Bone marrow (tissue), 2 donors: ENCODE measurements around the gene NRIP3.
A peak's percentile ranks its signal among the peaks of the same experiment; 100 is the strongest.
"Not testable (repeated sequence)": the region's sequence is repeated elsewhere in the genome, so short reads cannot be mapped to it uniquely, and the experiment has no call there.

Experiments
- DNase-seq, 2 donors: peaks; one replicate each; lab custom pipeline; 2025; lab: John Stamatoyannopoulos, UW

NRIP3 gene

DNA sequence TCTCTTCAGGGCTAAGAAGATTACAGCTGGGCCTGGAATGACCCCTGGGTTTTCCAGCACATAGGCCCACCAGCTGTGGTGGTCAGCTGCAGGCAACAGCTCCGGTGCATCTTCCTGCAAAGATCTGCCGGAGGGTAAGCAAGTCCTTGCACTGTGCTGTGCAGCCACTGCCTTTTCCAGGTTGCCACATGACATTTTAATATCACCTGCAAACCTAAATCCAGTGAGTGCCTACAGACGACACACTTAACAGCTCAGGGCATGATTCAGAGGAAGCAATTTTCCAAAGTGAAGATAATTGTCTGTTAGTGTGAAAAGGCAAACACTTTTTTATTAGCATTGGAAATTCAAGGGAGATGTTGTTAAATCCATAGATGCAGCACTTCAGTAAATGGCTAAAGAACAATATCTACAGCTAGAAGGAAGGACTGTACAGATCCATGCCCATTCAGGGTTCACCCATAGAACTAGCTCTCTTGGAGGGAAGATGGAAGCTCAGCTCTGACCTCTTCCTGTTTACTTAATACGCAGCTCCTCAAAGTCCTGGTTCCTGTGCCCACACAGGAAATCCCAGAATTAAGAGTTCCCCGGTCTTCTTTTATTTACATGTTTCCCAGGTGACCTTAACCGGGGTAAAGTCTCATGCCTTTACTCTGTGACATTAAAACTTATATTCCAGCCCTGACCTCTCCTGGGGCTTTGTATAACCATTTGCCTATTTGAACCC lies 13.3 kb upstream of the NRIP3 start:
- DNase-seq: no peak

DNA sequence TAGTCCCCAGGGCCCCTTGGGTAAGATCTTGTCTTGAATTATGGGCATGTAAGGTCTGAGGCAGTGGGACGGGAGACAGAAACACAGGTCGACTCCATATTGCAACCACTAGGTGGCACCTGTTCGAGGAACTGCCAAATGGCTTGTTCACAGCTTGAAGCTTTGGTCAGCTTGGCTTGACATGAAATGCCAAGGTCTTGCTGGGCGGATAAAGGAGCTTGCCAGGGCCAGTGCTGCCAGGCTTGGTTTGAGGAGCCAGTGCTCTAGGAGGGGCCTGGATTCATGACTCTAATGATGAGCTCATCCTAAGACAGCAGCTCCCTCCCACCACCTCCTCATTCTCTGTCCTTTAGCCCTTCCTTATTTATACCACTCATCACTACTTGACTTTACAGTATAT lies 11.9 kb upstream of the NRIP3 start:
- peak; percentile 11 to 53 for DNase-seq

DNA sequence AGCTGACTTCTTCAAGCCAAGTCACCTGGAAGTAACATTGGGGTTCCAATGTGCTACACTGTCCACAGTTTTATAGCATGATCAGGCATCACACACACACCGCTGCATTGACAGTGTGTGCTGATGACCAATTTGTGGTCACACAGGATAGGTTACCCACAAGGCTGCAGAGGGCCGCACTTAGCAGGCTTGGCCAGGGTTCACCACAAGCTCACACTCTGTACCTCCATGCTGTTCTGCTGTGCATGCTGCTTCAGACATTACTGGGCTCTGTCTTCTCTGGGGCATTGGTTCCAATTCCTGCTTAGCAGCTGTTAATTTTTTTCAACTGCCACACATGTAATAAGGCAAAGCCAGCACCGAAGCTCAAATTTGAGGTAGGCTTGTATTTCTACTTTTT lies 11.0 kb upstream of the NRIP3 start:
- DNase-seq: no peak

DNA sequence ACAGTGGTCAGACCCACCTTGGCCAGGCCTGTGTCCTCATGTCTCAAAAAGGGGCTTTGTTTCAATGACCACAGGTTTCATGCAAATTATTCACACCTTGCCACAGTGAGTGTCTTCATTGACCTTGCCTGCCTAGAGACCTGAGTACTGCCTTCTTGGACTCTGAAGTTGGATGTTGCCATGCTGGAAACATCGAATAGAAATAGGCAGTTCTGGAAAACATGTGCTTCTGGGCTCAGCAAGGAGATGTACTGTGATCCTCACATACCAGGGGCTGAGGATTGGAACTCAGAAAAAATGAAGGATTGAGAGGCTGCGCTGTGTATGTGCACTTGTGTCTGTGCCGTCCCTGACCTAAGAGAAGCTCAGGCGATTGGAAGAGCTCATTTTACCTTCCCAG lies 9.6 kb upstream of the NRIP3 start:
- no peak for DNase-seq

DNA sequence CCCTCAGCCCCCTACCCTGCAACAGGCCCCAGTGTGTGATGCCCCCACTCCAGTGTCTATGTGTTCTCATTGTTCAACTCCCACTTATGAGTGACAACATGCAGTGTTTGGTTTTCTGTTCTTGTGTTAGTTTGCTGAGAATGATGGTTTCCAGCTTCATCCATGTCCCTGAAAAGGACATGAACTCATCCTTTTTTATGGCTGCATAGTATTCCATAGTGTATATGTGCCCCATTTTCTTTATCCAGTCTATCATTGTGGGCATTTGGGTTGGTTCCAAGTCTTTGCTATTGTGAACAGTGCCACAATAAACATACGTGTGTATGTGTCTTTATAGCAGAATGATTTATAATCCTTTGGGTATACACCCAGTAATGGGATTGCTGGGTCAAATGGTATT lies 5.7 kb upstream of the NRIP3 start:
- not testable (repeated sequence) for DNase-seq

DNA sequence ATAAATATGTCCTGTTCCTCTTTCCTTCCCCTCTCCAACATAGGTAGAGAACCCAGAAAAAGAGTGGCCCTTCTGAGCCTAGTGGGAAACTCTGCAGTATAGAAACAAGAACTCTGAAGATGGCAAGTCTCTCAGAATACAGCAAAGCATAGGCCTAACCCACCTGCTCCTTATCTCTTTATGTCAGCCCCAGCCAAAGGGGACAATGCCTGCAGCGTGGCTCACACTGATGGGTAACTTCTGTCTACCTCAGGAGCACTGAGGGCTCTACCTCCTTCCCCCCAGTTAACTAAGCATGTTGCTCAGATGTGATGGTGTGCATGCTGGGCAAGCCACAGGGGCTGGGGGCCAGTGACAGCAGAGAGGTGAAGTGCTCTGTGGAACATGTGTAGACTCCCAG lies 4.9 kb upstream of the NRIP3 start:
- no peak for DNase-seq

DNA sequence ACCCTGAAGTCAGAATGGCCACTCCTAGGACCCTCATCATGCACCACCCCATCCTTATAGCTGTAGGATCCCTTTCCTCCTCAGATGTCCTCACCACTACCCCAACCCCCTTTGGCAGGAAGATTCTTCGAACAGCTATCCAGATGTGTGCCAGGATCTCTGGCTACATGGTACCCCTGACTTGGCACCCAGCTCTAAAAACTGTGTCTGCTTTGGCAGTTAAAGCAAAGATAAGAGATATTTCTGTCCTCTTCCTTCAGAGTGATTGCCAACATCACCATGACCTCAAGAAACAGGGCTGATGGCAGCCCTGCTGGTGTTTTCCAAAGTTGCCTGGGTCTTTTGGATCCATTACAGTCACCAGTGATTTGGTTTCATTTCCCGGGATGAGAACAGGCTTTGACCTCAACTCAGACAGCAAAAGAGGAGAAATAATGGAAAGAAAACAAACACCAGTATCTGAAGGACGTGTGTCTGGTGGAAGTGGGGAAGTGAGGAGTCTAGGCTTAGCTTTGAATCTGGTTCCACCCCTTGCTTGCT lies 4.3 kb upstream of the NRIP3 start:
- DNase-seq: no peak

DNA sequence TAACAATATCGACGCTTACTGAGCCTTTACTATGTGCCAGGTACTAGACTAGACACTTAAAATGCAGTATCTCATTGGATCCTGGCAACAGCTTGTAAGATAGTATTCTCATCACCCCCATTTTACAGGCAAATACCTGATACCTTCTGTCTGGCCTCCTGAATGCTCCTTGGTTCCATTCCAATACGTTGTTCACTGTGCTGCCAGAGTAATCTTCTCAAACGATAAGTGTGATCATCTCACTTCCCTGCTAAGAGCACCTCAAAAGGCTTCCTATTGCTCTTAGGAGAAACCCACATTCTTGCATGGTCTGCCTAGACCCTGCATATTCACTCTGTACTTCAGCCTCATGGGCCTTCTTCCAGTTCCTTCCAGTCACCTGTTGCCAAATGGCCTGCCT lies 1.3 kb upstream of the NRIP3 start:
- no peak for DNase-seq

DNA sequence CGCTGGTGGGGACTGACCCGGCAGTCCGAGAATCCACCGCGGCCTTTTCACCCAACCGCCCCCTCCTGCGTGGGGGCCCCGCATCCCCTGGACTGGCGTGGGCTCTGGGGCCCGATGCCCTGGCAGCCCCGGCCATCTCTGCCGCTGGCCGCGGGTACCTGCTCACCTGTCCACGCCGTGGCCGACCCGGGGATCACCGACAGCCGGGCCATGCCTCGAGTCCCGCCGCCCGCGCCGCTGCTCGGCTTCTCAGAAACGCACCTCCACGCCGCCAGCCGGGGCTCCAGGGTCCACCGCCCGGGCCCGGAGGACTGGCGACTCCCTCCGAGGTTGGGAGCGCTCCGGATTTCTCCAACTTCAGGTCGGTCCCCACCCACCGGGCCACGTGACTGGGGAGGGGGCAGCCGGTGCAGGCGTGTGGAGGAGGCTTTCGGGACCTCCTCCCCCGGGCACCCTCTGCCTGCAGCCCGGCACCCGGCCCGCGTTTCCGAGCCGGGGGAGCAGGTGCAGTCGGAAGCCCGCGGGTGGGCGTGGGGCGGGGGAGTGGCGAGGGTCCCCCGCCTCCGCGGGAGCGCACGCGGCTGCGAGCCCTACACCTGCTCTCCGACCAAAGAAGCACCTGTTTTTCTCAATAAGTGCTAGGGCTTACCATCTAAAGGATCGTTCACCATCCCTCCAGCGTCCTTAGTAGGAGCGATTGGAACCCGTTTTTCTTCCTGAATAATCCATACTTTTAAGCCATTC lies 554 bp upstream of the NRIP3 start:
- DNase-seq: no peak

DNA sequence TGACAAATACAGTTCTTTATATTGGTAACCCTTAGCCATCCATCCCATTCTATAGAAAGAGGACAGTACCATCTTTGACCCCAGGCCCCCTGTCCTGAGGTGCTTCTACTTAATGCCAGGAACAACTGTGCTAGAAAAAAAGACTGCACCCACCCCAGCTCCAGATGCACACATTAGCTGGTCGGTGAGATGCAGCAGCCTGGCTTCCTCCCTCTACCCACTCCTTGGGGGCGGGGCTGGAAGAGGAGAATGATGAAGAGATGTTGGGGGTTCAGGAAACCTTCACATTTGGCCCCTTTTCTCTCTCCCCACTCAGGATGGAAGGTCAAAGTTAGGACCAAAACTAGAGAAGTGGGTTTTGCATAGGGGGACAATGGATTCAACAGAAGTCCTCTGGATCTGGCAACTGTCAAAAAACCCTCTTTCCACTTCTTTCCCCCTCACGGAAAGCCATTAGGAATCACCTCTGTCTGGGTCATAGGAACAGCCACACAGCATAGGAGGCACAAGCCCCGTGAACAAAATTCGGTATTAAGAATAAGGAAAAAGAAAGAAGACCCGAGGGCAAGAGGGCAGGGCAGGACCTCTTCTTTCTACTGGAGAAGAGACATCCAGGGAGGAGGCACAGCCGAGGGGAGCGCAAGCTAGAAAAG lies 755 bp downstream of the NRIP3 start:
- DNase-seq: peak in 1 of 2 donors; percentile 6

DNA sequence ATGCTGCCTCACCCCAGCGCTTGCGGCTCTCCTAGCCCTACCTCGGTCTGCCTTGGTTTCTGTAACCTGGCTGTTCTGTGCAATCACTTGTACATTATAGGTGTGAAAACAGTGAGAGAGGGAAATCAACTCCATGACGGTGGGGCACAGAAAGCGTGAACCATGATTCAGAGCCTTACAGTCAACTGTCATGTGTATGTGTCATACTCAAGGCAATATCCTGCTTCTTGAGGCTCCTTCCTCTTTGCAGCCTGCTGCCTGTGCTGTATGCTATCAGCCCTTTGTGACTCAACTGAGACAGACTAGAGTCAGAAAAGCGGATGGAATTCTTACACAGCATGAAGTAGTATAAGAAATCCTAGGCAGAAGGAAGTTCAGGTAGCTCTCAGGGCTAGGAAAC lies 2.1 kb downstream of the NRIP3 start:
- peak; percentile 36 to 95 for DNase-seq

DNA sequence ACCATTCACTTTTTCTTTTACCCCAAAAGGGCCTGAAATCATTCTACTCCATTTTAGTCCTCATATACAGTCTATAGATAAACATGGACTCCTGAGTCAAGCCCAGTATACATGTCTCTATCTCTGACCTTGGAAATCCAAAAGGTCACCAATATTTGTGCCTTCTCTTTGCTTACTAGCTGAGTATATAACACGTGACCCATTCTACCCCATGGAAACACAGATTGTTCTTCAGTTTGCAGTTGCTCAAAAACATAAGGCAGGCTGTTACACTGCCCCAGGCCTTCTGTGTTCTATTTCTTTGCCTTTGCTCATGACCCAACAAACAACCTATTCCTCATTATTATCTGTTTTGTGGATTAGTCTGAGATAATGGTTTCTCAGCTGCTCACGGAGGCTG lies 5.8 kb downstream of the NRIP3 start:
- DNase-seq: no peak

DNA sequence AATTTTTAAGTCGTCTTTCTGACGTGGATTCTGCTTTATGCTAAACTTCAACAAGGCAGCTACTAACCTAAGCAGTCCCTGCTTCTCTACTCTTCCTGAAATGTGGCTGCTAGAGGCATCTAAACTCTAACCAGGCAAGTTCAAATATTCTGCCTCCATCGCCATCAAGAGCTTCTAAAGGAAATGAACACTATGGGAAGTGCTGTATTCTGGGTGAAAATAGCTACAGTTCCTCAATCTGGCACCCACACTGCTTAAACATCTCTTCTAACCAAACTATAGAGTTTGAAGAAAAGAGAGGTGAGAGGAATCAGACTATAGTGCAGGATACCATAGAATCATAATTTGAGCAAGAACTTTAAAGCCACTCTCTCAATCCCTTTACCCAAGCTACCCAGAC lies 6.3 kb downstream of the NRIP3 start:
- no peak for DNase-seq

DNA sequence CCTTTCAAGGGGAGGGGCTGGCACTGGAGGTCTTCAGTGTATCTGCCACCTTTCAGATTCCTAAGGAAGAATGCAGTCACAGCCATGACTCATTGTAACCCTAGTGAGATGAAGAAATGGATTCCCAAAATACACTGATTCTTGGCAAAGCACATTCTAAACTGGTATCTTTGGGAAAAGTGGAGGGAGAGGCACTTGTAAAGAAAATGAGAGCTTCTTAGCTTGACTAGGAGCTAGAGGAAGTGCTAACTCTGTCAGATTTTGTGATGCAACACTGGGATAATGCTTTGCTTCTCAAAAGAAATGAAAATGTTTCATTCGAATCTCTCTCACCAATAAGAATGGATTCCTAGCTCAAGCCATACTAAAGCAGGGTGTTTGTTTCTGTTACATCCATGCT lies 14.3 kb downstream of the NRIP3 start:
- no peak for DNase-seq

DNA sequence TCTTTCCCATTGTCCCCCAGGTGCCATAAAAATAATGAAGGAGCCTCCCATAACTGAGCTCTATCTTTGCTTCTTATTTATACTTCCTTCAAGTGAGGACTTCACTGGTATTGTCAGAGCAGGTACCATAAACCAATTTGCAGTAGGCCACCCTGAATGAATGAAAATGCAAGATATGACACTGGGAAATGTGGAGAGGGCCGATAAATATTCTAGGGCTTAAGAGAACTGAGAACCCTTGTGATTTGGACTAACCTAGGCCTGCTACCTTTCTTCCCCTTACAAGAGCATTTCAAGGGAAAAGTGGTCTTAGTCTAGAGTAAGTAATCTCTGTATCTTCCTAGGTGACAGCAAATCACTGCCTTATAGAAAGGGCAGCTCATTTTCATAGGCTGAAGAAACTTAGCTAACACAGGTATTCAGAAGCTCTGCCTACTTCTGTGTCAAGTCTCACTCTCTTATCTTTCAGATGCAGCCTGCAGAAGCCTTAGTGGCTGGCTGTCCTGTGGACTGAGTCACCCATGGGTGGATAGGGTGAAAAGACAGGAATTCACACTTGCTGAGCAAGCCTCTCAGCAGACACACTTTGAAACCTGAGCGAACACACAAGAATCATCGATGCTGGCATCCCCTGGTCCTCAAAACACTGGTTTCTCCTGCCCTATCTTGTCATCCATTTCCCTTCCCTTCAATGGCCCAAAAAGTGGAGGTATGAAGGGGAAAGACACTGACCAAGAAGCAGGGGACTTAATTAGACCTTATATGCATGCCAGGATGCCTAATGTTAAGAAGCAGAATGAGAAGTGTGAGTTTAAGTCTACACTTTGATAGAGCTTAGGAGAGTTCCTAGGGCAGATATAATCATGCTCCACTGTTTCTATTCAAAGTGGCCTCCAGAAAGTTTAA lies 15.2 kb downstream of the NRIP3 start:
- DNase-seq: no peak

DNA sequence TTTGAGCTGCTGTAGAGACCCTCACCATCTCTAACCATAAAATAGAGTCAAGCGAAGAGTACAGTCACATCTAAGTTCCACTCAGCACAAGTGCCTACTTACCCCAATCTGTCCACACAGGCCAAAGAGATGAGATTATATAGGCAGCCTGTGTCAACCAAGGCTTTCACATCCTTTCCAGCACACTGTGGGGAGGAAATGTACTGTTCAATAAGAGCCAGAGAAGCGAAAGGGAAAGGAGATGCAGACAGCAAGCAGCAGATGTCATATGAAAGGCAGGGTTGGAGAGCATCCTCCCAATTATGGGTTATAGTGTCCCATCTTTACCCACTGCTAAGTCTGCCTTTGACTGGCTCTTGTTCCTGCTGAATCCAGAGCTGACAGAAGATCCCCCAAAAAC lies 16.4 kb downstream of the NRIP3 start:
- no peak for DNase-seq

DNA sequence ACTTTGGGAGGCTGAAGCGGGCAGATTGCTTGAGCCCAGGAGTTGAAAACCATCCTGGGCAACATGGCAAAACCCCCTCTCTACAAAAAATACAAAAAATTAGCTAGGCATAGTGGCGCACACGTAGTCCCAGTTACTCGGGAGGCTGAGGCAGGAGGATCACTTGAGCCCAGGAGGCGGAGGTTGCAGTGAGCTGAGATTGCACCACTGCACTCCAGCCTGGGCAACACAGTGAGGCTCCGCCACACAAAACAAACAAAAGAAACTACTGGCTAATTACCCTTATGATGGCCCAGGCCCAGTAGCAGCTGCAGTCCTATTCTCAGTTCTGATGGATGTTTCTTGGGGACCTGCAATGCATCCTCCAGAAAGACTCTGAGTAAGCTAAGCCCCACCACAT lies 17.0 kb downstream of the NRIP3 start:
- not testable (repeated sequence) for DNase-seq

DNA sequence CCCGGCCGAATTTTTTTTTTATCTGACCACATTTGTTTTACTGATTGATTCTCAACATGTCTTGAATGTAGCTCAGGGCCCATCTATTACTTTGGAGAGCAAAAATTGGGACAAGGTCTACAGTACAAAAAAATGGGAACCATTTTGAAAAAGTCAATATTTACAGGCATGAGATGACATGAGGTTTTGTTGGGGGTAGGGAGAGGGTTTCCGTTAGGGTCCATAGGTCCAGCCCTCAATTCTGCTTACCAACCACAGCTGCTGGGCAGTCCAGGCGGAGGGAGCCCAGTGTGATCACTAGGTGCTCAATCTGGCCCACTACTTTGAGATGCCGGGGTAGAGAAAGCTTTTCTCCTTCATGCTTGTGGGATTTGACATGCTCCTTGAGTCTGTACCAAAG lies 18.3 kb downstream of the NRIP3 start:
- no peak for DNase-seq

DNA sequence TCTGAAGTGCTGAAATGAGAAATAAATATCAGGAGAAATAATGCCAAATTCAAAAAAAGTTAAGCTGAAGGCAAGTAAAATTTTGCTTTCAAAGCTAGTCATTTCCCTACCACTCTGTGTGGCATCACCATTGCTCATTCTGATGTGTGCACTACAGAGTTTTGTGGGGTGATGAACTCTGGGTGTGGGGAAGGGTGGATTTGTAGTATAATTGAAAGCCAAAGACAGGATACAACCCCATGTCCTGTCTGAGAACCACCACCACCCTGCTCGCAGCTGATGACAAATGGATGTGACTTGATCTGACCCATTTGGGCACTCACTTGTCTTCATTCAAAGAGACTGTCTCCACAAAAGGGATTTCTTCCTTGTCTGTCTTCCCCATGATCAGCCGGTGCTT lies 20.2 kb downstream of the NRIP3 start:
- DNase-seq: no peak

DNA sequence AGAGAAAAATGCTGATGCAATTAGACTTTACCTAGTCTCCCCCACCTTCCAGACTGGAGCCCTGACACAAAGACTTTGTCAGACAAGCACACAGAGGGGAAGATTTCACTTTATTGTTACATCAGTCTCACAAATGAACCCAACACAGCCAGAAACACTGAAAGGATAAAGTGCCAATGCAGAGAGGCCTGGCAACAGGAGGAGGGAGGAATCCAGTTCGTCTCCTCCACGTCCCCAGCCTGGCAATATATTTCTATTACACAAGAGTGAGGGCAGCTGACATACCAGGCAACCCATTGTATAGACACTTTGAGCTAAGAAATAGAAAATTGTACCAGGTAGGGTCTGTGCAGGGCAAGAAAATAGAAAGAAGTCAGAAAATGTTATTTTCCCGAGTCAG lies 23.3 kb downstream of the NRIP3 start:
- DNase-seq: no peak

DNA sequence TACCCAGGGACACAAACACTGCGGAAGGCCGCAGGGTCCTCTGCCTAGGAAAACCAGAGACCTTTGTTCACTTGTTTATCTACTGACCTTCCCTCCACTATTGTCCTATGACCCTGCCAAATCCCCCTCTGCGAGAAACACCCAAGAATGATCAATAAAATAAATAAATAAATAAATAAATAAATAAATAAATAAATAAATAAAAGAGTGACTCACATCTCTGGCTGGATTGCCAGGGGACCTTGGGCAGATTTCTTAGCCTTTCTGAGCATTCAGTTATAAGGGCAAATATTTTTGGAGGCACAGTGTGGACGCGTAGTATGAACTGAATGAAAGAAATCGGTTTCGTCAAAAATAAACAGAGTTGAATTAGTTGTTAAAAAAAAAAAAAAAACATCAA lies 24.4 kb downstream of the NRIP3 start:
- DNase-seq: not testable (repeated sequence)

DNA sequence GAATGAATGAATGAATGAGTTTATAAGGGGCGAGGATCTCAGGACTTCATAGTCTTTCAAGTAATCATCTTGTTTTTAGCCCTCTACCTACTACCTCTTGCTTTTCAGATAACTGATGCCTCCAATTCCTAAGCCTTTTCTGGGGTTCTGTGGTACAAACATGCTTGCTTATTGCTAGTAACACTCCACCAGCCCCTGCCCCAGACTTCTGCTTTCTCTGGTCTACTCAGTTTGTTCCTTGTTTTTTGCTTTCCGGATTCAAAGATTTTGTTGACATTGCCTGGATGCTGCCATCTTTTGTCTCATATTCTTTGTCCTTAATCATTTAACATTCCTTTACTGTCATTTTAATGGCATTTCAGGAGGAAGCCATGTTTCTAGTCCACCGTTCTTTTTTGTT lies 30.7 kb downstream of the NRIP3 start:
- DNase-seq: peak in 1 of 2 donors; percentile 31
